K562 (cell line): ENCODE measurements around the gene RNF26. TPM values are rescaled to one million over a fixed set of nuclear protein-coding genes. Genes with fewer than 3 reads are reported as not detected.
A peak's percentile ranks its signal among the peaks of the same experiment; 100 is the strongest.

Experiments used
- AFF4 ChIP-seq: sonication (generic); formaldehyde crosslinking; IDR thresholded peaks from 2 replicates; pipeline ENCODE4 v1.8.0; 2023; ENCODE audit warnings: mild to moderate bottlenecking, missing genetic modification reagents
- ARID3A ChIP-seq: IDR thresholded peaks from 2 replicates; pipeline ENCODE4 v1.6.1; 2012; ENCODE audit warnings: low read depth, low read length, improper control_type of control experiment, borderline replicate concordance
- BRD9 ChIP-seq: fragments of 450-650 bp; IDR thresholded peaks from 2 replicates; pipeline ENCODE4 v1.6.1; 2018; ENCODE audit warnings: low read depth; ENCODE audit not compliant: partially characterized antibody
- CCAR2 ChIP-seq: fragments of 200-400 bp; formaldehyde crosslinking; IDR thresholded peaks from 2 replicates; pipeline ENCODE4 v1.6.1; 2017; ENCODE audit warnings: mild to moderate bottlenecking, low read depth, low read length
- ETV1 ChIP-seq: fragments of 450-650 bp; conservative IDR thresholded peaks from 2 replicates; pipeline ENCODE4 v1.6.1; 2016; ENCODE audit warnings: missing genetic modification characterization, control low read depth, low read depth, missing compliant biosample characterization
- FOXJ2 ChIP-seq: fragments of 200-800 bp; sonication (Bioruptor generic); IDR thresholded peaks from 2 replicates; pipeline ENCODE4 v1.6.1; 2016; ENCODE audit warnings: missing genetic modification characterization, missing compliant biosample characterization
- L3MBTL2 ChIP-seq: fragments of 450-650 bp; IDR thresholded peaks from 2 replicates; pipeline ENCODE4 v1.6.1; 2016; ENCODE audit warnings: mild to moderate bottlenecking, moderate library complexity
- MCM2 ChIP-seq: fragments of 450-650 bp; IDR thresholded peaks from 2 replicates; pipeline ENCODE4 v1.6.1; 2017; ENCODE audit warnings: low read depth, mild to moderate bottlenecking
- NKRF ChIP-seq: fragments of 450-650 bp; IDR thresholded peaks from 2 replicates; pipeline ENCODE4 v1.6.1; 2016; ENCODE audit warnings: borderline replicate concordance
- RAD21 ChIP-seq, 2 experiments: fragments of 250-450 bp in 1 of 2; fragments of 450-650 bp in 1 of 2; sonication (Bioruptor Pico) in 1 of 2; formaldehyde crosslinking in 1 of 2; IDR thresholded peaks in 1 of 2; conservative IDR thresholded peaks in 1 of 2; 2 replicates each; pipeline versions ENCODE4 v1.4.0 to v1.8.0; 2020 to 2022; ENCODE audit warnings: mild to moderate bottlenecking in 2 of 2, moderate library complexity in 1 of 2
- SMC3 ChIP-seq: conservative IDR thresholded peaks from 2 replicates; pipeline ENCODE4 v1.6.1; 2011; ENCODE audit warnings: low read depth, low read length, improper control_type of control experiment; ENCODE audit not compliant: insufficient read depth
- ZNF134 ChIP-seq: fragments of 250-450 bp; sonication (Bioruptor Pico); conservative IDR thresholded peaks from 2 replicates; pipeline ENCODE4 v1.4.0; 2020
- ZNF274 ChIP-seq: IDR thresholded peaks from 2 replicates; pipeline ENCODE4 v1.6.1; 2011; ENCODE audit warnings: low read depth, mild to moderate bottlenecking, low read length, moderate library complexity, borderline replicate concordance
- polyA plus RNA-seq, 8 experiments: library from polyadenylated mRNA; depleted of rRNA in 4 of 8; stranded (reverse) in 5 of 8; unstranded in 3 of 8; fragments of >200 nt; fragmentation: Nextera tagmentation in 2 of 8; fragmentation: Illumina TruSeq in 1 of 8; extraction: Ambion mirVana in 2 of 8; extraction: Trizol in 1 of 8; gene quantifications; 2 replicates each; pipeline versions ENCODE4 v1.2.1 to v1.2.3, GENCODE V29; 2011 to 2014; ENCODE audit warnings: inconsistent platforms in 1 of 8, missing spikeins in 1 of 8
- total RNA-seq, 7 experiments: library from RNA; depleted of rRNA in 6 of 7; stranded (reverse); fragments of >200 nt in 6 of 7; fragmentation: Illumina TruSeq in 2 of 7; extraction: Trizol in 2 of 7; gene quantifications; 2 replicates each; pipeline versions ENCODE4 v1.2.1 to v1.2.3, GENCODE V29; 2011 to 2021; ENCODE audit warnings: low replicate concordance in 1 of 7
- TF ChIP-seq, protein P1 (sequence below): fragments of 200-400 bp; formaldehyde crosslinking; IDR thresholded peaks from 2 replicates; pipeline ENCODE4 v1.6.1; 2017; ENCODE audit warnings: mild to moderate bottlenecking, low read depth, low read length, moderate library complexity

Gene RNF26
- total and polyA plus RNA-seq, 9 of the 15 experiments (the other 6 are each of a cell fraction or from before 2014, with no cell fraction given) = 5.3 to 53.6 (median 12.7) TPM

- TF ChIP-seq ETV1 (tag) (peak; percentile 77), ARID3A (no peak), ZNF134 (no peak), FOXJ2 (tag) (peak; percentile 99), SMC3 (peak; percentile 58; the same call in 1 of the 2 replicates), RAD21 (CRISPR knock-in tag; conservative IDR thresholded peaks at IDR 0.05 in 1 of 2, IDR thresholded peaks at IDR 0.05 in 1 of 2) (peak; percentile 87 to 89), ZNF274 (no peak), NKRF (peak; percentile 100), L3MBTL2 (peak; percentile 93), BRD9 (peak; percentile 18), AFF4 (CRISPR knock-in tag) (no peak), MCM2 (no peak), CCAR2 (no peak)
- TF ChIP-seq, protein P1, sequence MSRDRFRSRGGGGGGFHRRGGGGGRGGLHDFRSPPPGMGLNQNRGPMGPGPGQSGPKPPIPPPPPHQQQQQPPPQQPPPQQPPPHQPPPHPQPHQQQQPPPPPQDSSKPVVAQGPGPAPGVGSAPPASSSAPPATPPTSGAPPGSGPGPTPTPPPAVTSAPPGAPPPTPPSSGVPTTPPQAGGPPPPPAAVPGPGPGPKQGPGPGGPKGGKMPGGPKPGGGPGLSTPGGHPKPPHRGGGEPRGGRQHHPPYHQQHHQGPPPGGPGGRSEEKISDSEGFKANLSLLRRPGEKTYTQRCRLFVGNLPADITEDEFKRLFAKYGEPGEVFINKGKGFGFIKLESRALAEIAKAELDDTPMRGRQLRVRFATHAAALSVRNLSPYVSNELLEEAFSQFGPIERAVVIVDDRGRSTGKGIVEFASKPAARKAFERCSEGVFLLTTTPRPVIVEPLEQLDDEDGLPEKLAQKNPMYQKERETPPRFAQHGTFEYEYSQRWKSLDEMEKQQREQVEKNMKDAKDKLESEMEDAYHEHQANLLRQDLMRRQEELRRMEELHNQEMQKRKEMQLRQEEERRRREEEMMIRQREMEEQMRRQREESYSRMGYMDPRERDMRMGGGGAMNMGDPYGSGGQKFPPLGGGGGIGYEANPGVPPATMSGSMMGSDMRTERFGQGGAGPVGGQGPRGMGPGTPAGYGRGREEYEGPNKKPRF = no peak
These were observed 47.1 kb downstream of the RNF26 start, which contains the start of gene USP2 (continued) for GRCh38 chr11:119381181-119381988.
